ENCODE results near the gene CFAP97D2.
A peak's percentile ranks its signal among the peaks of the same experiment; 100 is the strongest.

The CFAP97D2 gene

GRCh38 chr13:114179087-114179658 is at the start of gene CFAP97D2:
Gene CFAP97D2, plus strand, starts transcription at chr13:114179257. Its CDS starts 74 bp downstream, at chr13:114179331.
- Histone ChIP-seq H3K79me2 (ENCODE audit: low read length) (no peaks in the 10 kb centered on the region), H3F3A (ENCODE audit: insufficient read depth, low read length) (peaks cover 5% of the 10 kb centered on the region), H3K27ac (ENCODE audit: low read length) (no peak within 1 kb of the TSS), H3K27me3 (replicated peaks; ENCODE audit: insufficient read depth, low read length) (no peaks in the 10 kb centered on the region), H3K36me3 (replicated peaks; ENCODE audit: insufficient read depth, low read length) (no peaks in the 10 kb centered on the region), H4K20me1 (ENCODE audit: insufficient read depth, low read length) (no peaks in the 10 kb centered on the region), H3K4me2 (ENCODE audit: low read depth, low read length) (no peak within 1 kb of the TSS), H3K9me2 (replicated peaks; ENCODE audit: insufficient read depth, low read length) (no peaks in the 10 kb centered on the region), H3K4me3 (ENCODE audit: low read length) (no peak within 1 kb of the TSS), H3K9me3 (replicated peaks; ENCODE audit: insufficient read depth, low read length) (no peaks in the 10 kb centered on the region), H2AFZ (ENCODE audit: low read length) (no peak within 1 kb of the TSS), H3K9ac (ENCODE audit: low read length) (no peak within 1 kb of the TSS), H3K4me1 (ENCODE audit: low read length) (peaks cover 23% of the 10 kb centered on the region)
- no peak for DNase-seq
- TF ChIP-seq EZH2 (optimal IDR thresholded peaks at IDR 0.05; ENCODE audit: low read depth, low read length) (no peak), EZH2phosphoT487 (IDR thresholded peaks at IDR 0.05; ENCODE audit: low read length) (no peak), CTCF (IDR thresholded peaks at IDR 0.05; ENCODE audit: low read length) (no peak)

GRCh38 chr13:114129649-114130062 is 49.4 kb upstream of the CFAP97D2 start:
- peaks cover 10% of the 10 kb centered on the region; the same call in 1 of the 2 replicates for H3F3A ChIP-seq (ENCODE audit: insufficient read depth, low read length)
- H3K4me1 ChIP-seq (ENCODE audit: low read length) = peaks cover 15% of the 10 kb centered on the region; the same call in 1 of the 2 replicates
- no peaks in the 10 kb centered on the region for H3K36me3 ChIP-seq (replicated peaks; ENCODE audit: insufficient read depth, low read length)
- no peak overlapping the region for H3K4me3 ChIP-seq (ENCODE audit: low read length)
- H2AFZ ChIP-seq (ENCODE audit: low read length) = no peak overlapping the region
- no peak overlapping the region for H3K9ac ChIP-seq (ENCODE audit: low read length)
- no peaks in the 10 kb centered on the region for H3K27me3 ChIP-seq (replicated peaks; ENCODE audit: insufficient read depth, low read length)
- no peaks in the 10 kb centered on the region for H3K9me3 ChIP-seq (replicated peaks; ENCODE audit: insufficient read depth, low read length)
- 0 out of 2 replicates have a peak overlapping the region, but pooled peaks have one; percentile 91 for H3K4me2 ChIP-seq (ENCODE audit: low read depth, low read length)
- TF ChIP-seq EZH2 (optimal IDR thresholded peaks at IDR 0.05; ENCODE audit: low read depth, low read length) (no peak), CTCF (IDR thresholded peaks at IDR 0.05; ENCODE audit: low read length) (no peak), EZH2phosphoT487 (IDR thresholded peaks at IDR 0.05; ENCODE audit: low read length) (no peak)
- DNase-seq = no peak
- H3K27ac ChIP-seq (ENCODE audit: low read length) = no peak overlapping the region
- H3K79me2 ChIP-seq (ENCODE audit: low read length) = peaks cover 75% of the 10 kb centered on the region
- H3K9me2 ChIP-seq (replicated peaks; ENCODE audit: insufficient read depth, low read length) = no peaks in the 10 kb centered on the region
- peaks cover 7% of the 10 kb centered on the region; the same call in 1 of the 2 replicates for H4K20me1 ChIP-seq (ENCODE audit: insufficient read depth, low read length)

- Histone ChIP-seq H3K27ac (ENCODE audit: low read length) (peak overlapping the region; percentile 70; the same call in 1 of the 2 replicates), H3K79me2 (ENCODE audit: low read length) (peaks cover 68% of the 10 kb centered on the region), H4K20me1 (ENCODE audit: insufficient read depth, low read length) (peaks cover 7% of the 10 kb centered on the region; the same call in 1 of the 2 replicates), H3F3A (ENCODE audit: insufficient read depth, low read length) (peaks cover 12% of the 10 kb centered on the region; the same call in 1 of the 2 replicates), H3K9me3 (replicated peaks; ENCODE audit: insufficient read depth, low read length) (no peaks in the 10 kb centered on the region), H3K27me3 (replicated peaks; ENCODE audit: insufficient read depth, low read length) (no peaks in the 10 kb centered on the region), H3K4me3 (ENCODE audit: low read length) (peak overlapping the region; percentile 91), H3K9ac (ENCODE audit: low read length) (peak overlapping the region; percentile 92), H3K36me3 (replicated peaks; ENCODE audit: insufficient read depth, low read length) (no peaks in the 10 kb centered on the region), H2AFZ (ENCODE audit: low read length) (no peak overlapping the region), H3K4me1 (ENCODE audit: low read length) (peaks cover 15% of the 10 kb centered on the region; the same call in 1 of the 2 replicates), H3K9me2 (replicated peaks; ENCODE audit: insufficient read depth, low read length) (no peaks in the 10 kb centered on the region), H3K4me2 (ENCODE audit: low read depth, low read length) (peak overlapping the region; percentile 91)
- TF ChIP-seq CTCF (IDR thresholded peaks at IDR 0.05; ENCODE audit: low read length) (no peak), EZH2phosphoT487 (IDR thresholded peaks at IDR 0.05; ENCODE audit: low read length) (no peak), EZH2 (optimal IDR thresholded peaks at IDR 0.05; ENCODE audit: low read depth, low read length) (no peak)
- no peak for DNase-seq
These were observed 48.8 kb upstream of the CFAP97D2 start for GRCh38 chr13:114130131-114130836.
